ENCODE measurements around the gene CALM1.

DNA sequence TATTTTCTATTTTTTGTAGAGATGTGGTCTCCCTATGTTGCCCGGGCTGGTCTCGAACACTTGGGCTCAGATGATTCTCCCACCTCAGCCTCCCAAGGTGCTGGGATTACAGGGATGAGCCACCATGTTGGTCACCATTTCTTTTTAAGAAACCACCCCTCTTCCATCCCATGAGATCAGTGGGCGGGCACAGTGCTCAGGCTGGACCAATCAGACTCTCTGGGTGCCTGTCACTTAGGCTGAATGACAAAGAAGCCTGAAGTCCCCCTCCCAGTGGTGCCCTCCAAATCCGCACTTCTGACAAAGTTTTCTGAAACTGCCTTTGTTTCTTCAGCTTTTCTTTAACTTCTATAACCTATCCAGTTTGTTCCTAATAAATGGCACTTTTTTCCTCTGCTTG is 48.2 kb downstream of the CALM1 start:
- TF ChIP-seq RAD21 (IDR thresholded peaks at IDR 0.05; ENCODE audit: low read depth): no peak
- no peak for TF ChIP-seq YY1 (IDR thresholded peaks at IDR 0.05; ENCODE audit: low read depth)
- no peak for TF ChIP-seq EP300 (IDR thresholded peaks at IDR 0.05; ENCODE audit: borderline replicate concordance)
- TF ChIP-seq NFIC (IDR thresholded peaks at IDR 0.05): no peak
- TF ChIP-seq, protein P1, sequence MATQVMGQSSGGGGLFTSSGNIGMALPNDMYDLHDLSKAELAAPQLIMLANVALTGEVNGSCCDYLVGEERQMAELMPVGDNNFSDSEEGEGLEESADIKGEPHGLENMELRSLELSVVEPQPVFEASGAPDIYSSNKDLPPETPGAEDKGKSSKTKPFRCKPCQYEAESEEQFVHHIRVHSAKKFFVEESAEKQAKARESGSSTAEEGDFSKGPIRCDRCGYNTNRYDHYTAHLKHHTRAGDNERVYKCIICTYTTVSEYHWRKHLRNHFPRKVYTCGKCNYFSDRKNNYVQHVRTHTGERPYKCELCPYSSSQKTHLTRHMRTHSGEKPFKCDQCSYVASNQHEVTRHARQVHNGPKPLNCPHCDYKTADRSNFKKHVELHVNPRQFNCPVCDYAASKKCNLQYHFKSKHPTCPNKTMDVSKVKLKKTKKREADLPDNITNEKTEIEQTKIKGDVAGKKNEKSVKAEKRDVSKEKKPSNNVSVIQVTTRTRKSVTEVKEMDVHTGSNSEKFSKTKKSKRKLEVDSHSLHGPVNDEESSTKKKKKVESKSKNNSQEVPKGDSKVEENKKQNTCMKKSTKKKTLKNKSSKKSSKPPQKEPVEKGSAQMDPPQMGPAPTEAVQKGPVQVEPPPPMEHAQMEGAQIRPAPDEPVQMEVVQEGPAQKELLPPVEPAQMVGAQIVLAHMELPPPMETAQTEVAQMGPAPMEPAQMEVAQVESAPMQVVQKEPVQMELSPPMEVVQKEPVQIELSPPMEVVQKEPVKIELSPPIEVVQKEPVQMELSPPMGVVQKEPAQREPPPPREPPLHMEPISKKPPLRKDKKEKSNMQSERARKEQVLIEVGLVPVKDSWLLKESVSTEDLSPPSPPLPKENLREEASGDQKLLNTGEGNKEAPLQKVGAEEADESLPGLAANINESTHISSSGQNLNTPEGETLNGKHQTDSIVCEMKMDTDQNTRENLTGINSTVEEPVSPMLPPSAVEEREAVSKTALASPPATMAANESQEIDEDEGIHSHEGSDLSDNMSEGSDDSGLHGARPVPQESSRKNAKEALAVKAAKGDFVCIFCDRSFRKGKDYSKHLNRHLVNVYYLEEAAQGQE (IDR thresholded peaks at IDR 0.05; ENCODE audit: low read depth): no peak
- TF ChIP-seq MAX (IDR thresholded peaks at IDR 0.05): no peak
